ENCODE data around the gene FZD4.
A peak's percentile ranks its signal among the peaks of the same experiment; 100 is the strongest.

The FZD4 gene

GRCh38 chr11:86926975-86927374 lies 28.2 kb downstream of the FZD4 start:
- TF ChIP-seq ZNF416 (tag by site-specific recombination; IDR thresholded peaks at IDR 0.05) (no peak), ZNF76 (tag by site-specific recombination; IDR thresholded peaks at IDR 0.05; ENCODE audit: borderline replicate concordance, low read depth) (no peak), ZNF114 (tag by site-specific recombination; IDR thresholded peaks at IDR 0.05) (no peak), ZNF311 (tag by site-specific recombination; IDR thresholded peaks at IDR 0.05; ENCODE audit: borderline replicate concordance) (no peak), ZNF560 (tag by site-specific recombination; IDR thresholded peaks at IDR 0.05; ENCODE audit: borderline replicate concordance) (no peak), GLIS1 (tag by site-specific recombination; IDR thresholded peaks at IDR 0.05) (no peak), ZNF48 (tag by site-specific recombination; IDR thresholded peaks at IDR 0.05) (no peak), ZSCAN30 (tag by site-specific recombination; IDR thresholded peaks at IDR 0.05) (no peak)
- TF ChIP-seq, protein P1, sequence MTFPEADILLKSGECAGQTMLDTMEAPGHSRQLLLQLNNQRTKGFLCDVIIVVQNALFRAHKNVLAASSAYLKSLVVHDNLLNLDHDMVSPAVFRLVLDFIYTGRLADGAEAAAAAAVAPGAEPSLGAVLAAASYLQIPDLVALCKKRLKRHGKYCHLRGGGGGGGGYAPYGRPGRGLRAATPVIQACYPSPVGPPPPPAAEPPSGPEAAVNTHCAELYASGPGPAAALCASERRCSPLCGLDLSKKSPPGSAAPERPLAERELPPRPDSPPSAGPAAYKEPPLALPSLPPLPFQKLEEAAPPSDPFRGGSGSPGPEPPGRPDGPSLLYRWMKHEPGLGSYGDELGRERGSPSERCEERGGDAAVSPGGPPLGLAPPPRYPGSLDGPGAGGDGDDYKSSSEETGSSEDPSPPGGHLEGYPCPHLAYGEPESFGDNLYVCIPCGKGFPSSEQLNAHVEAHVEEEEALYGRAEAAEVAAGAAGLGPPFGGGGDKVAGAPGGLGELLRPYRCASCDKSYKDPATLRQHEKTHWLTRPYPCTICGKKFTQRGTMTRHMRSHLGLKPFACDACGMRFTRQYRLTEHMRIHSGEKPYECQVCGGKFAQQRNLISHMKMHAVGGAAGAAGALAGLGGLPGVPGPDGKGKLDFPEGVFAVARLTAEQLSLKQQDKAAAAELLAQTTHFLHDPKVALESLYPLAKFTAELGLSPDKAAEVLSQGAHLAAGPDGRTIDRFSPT (tag by site-specific recombination; IDR thresholded peaks at IDR 0.05), result no peak
- Histone ChIP-seq H3K27ac (ENCODE audit: extremely low read depth, low read depth, low read length) (no peak overlapping the region), H3K9me3 (ENCODE audit: control insufficient read depth, insufficient read depth, low read depth, low read length) (no peaks in the 10 kb centered on the region), H3K36me3 (ENCODE audit: control insufficient read depth in 2 of 2, insufficient read depth in 1 of 2, low read length in 2 of 2) (no peaks in the 10 kb centered on the region), H3K4me1 (ENCODE audit: control insufficient read depth, insufficient read depth, low read length) (peaks cover 7% of the 10 kb centered on the region; the same call in 1 of the 2 replicates), H3K4me3 (ENCODE audit: low read depth, low read length) (no peak overlapping the region)
- CTCF ChIA-PET, result interaction anchor here (0.8 to 2.8 kb wide), 4 partner anchors 8 to 319 kb away, joined by 3 to 19 read pairs (median 7); no protein-coding TSS in a partner anchor
- POLR2A ChIA-PET, result no interaction called here

DNA sequence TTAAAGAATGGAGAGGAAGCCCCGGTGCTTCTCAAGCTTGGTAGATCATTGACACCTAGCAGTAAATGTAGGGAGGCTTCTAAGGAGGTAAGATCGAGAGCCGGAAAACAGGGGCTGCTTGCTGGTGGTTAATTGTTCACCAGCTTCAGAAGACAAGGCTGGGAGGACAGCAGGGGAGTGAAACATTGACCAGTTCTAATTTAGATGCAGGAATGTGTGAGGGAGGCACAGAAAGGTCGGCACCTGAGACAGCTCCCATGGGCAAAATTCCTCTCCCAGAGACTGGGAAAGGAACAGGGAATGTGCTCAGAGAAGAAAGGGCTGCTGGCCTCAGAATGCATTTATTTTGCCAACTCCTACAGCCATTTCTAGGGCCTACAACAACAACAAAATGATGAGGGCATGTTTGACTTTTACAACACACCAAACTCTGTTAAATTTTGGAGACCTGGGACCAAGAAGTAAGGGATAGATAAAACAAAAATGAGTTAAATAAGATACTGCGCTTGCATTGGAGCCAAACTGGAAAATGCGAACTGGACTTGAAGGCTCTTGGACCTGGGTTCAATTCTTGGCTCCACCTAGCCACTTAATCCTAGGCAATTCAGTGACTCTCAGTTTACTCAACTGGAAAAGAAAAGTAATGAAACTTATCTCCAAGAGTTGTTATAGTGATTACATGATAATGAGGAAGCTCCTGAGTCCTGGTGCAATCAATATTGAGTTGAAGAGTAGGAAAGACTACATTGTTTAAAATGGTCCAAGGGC lies 31.0 kb downstream of the FZD4 start:
- TF ChIP-seq ZNF76 (tag by site-specific recombination; IDR thresholded peaks at IDR 0.05; ENCODE audit: borderline replicate concordance, low read depth), result no peak
- TF ChIP-seq GFI1B (tag by site-specific recombination; IDR thresholded peaks at IDR 0.05), result no peak
- peak; percentile 85 for TF ChIP-seq ZNF664 (tag by site-specific recombination; IDR thresholded peaks at IDR 0.05)
- TF ChIP-seq, protein P2, sequence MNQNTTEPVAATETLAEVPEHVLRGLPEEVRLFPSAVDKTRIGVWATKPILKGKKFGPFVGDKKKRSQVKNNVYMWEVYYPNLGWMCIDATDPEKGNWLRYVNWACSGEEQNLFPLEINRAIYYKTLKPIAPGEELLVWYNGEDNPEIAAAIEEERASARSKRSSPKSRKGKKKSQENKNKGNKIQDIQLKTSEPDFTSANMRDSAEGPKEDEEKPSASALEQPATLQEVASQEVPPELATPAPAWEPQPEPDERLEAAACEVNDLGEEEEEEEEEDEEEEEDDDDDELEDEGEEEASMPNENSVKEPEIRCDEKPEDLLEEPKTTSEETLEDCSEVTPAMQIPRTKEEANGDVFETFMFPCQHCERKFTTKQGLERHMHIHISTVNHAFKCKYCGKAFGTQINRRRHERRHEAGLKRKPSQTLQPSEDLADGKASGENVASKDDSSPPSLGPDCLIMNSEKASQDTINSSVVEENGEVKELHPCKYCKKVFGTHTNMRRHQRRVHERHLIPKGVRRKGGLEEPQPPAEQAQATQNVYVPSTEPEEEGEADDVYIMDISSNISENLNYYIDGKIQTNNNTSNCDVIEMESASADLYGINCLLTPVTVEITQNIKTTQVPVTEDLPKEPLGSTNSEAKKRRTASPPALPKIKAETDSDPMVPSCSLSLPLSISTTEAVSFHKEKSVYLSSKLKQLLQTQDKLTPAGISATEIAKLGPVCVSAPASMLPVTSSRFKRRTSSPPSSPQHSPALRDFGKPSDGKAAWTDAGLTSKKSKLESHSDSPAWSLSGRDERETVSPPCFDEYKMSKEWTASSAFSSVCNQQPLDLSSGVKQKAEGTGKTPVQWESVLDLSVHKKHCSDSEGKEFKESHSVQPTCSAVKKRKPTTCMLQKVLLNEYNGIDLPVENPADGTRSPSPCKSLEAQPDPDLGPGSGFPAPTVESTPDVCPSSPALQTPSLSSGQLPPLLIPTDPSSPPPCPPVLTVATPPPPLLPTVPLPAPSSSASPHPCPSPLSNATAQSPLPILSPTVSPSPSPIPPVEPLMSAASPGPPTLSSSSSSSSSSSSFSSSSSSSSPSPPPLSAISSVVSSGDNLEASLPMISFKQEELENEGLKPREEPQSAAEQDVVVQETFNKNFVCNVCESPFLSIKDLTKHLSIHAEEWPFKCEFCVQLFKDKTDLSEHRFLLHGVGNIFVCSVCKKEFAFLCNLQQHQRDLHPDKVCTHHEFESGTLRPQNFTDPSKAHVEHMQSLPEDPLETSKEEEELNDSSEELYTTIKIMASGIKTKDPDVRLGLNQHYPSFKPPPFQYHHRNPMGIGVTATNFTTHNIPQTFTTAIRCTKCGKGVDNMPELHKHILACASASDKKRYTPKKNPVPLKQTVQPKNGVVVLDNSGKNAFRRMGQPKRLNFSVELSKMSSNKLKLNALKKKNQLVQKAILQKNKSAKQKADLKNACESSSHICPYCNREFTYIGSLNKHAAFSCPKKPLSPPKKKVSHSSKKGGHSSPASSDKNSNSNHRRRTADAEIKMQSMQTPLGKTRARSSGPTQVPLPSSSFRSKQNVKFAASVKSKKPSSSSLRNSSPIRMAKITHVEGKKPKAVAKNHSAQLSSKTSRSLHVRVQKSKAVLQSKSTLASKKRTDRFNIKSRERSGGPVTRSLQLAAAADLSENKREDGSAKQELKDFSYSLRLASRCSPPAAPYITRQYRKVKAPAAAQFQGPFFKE (tag by site-specific recombination; IDR thresholded peaks at IDR 0.05; ENCODE audit: borderline replicate concordance), result no peak
- TF ChIP-seq SETDB1 (IDR thresholded peaks at IDR 0.05; ENCODE audit: insufficient read length, low read length), result peak; percentile 15
- TF ChIP-seq WT1 (tag by site-specific recombination; IDR thresholded peaks at IDR 0.05), result 0 out of 2 replicates have a peak, but pooled peaks have one; percentile 42
- 0 out of 2 replicates have a peak, but pooled peaks have one; percentile 15 for TF ChIP-seq ZNF501 (tag by site-specific recombination; IDR thresholded peaks at IDR 0.05)
- 0 out of 2 replicates have a peak, but pooled peaks have one; percentile 27 for TF ChIP-seq FEZF1 (tag by site-specific recombination; IDR thresholded peaks at IDR 0.05)
- TF ChIP-seq, protein P3, sequence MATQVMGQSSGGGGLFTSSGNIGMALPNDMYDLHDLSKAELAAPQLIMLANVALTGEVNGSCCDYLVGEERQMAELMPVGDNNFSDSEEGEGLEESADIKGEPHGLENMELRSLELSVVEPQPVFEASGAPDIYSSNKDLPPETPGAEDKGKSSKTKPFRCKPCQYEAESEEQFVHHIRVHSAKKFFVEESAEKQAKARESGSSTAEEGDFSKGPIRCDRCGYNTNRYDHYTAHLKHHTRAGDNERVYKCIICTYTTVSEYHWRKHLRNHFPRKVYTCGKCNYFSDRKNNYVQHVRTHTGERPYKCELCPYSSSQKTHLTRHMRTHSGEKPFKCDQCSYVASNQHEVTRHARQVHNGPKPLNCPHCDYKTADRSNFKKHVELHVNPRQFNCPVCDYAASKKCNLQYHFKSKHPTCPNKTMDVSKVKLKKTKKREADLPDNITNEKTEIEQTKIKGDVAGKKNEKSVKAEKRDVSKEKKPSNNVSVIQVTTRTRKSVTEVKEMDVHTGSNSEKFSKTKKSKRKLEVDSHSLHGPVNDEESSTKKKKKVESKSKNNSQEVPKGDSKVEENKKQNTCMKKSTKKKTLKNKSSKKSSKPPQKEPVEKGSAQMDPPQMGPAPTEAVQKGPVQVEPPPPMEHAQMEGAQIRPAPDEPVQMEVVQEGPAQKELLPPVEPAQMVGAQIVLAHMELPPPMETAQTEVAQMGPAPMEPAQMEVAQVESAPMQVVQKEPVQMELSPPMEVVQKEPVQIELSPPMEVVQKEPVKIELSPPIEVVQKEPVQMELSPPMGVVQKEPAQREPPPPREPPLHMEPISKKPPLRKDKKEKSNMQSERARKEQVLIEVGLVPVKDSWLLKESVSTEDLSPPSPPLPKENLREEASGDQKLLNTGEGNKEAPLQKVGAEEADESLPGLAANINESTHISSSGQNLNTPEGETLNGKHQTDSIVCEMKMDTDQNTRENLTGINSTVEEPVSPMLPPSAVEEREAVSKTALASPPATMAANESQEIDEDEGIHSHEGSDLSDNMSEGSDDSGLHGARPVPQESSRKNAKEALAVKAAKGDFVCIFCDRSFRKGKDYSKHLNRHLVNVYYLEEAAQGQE (tag by site-specific recombination; IDR thresholded peaks at IDR 0.05), result peak; percentile 92
- TF ChIP-seq TRIM28 (IDR thresholded peaks at IDR 0.05; ENCODE audit: borderline replicate concordance, low read length), result peak; percentile 81; the same call in 1 of the 2 replicates
- ChIA-PET CTCF (interaction anchor here (0.6 to 2.4 kb wide), 6 partner anchors 10 to 1243 kb away, joined by 3 to 14 read pairs (median 3); no protein-coding TSS in a partner anchor), POLR2A (interaction anchor here (0.9 to 1.3 kb wide), 2 partner anchors 31 to 32 kb away, joined by 4 to 6 read pairs; partner anchors contain the start of gene FZD4)
- H3K4me1 ChIP-seq (ENCODE audit: control insufficient read depth, insufficient read depth, low read length), result peaks cover 7% of the 10 kb centered on the region; the same call in 1 of the 2 replicates
- peak overlapping the region; percentile 64 for H3K27ac ChIP-seq (ENCODE audit: extremely low read depth, low read depth, low read length)
- H3K9me3 ChIP-seq (ENCODE audit: control insufficient read depth, insufficient read depth, low read depth, low read length), result no peaks in the 10 kb centered on the region
- no peaks in the 10 kb centered on the region for H3K36me3 ChIP-seq (ENCODE audit: control insufficient read depth in 2 of 2, insufficient read depth in 1 of 2, low read length in 2 of 2)
- no peak overlapping the region for H3K4me3 ChIP-seq (ENCODE audit: low read depth, low read length)

Data from HEK293 (cell line).